ENCODE data around the gene POLD2.

- TF ChIP-seq POLR2AphosphoS5 (IDR thresholded peaks at IDR 0.05) (no peak), CTCF (IDR thresholded peaks at IDR 0.05) (no peak), EP300 (IDR thresholded peaks at IDR 0.05) (no peak), POLR2A (IDR thresholded peaks at IDR 0.05; ENCODE audit: low read depth) (no peak)
These were observed 37.8 kb downstream of the POLD2 start for GRCh38 chr7:44085546-44085945.
